MCF 10A (cell line): ENCODE data around the gene CD74. TPM values are rescaled to one million over a fixed set of nuclear protein-coding genes. Genes with fewer than 3 reads are reported as not detected.

Experiments used
- BruUV-seq: library from RNA; stranded (reverse); fragments of 400-500 nt; replicated peaks from 2 replicates; lab custom pipeline; 2021; lab: Mats Ljungman, UMichigan
- CTCF ChIA-PET: fragments of 300-600 bp; sonication (Branson Sonifier 250); formaldehyde crosslinking; extraction: SDS; loops from one replicate; lab custom pipeline; 2021; ENCODE audit warnings: antibody characterized with exemption, inconsistent platforms; lab: Yijun Ruan, JAX
- POLR2A ChIA-PET: fragments of 300-600, 350-650 bp; sonication (Branson Sonifier 250); formaldehyde crosslinking; extraction: SDS; loops from one replicate; lab custom pipeline; 2020; ENCODE audit warnings: antibody characterized with exemption, inconsistent platforms; lab: Yijun Ruan, JAX
- DNase-seq: peaks from one replicate; pipeline ENCODE4 v3.0.0-alpha.2; 2018; ENCODE audit not compliant: unreplicated experiment
- H3K27ac Mint-ChIP-seq: one replicate; pipeline ENCODE4 v1.8.0; 2022; ENCODE audit warnings: mild to moderate bottlenecking, low read depth, mixed read lengths; ENCODE audit not compliant: unreplicated experiment
- H3K27me3 Mint-ChIP-seq: one replicate; pipeline ENCODE4 v1.8.0; 2022; ENCODE audit warnings: mixed read lengths; ENCODE audit not compliant: insufficient read depth, unreplicated experiment
- H3K36me3 Mint-ChIP-seq: one replicate; pipeline ENCODE4 v1.8.0; 2022; ENCODE audit warnings: mild to moderate bottlenecking, moderate library complexity, mixed read lengths; ENCODE audit not compliant: insufficient read depth, unreplicated experiment
- H3K4me1 Mint-ChIP-seq: one replicate; pipeline ENCODE4 v1.8.0; 2022; ENCODE audit warnings: mixed read lengths; ENCODE audit not compliant: insufficient read depth, unreplicated experiment
- H3K4me3 Mint-ChIP-seq: one replicate; pipeline ENCODE4 v1.8.0; 2022; ENCODE audit warnings: mild to moderate bottlenecking, moderate library complexity, mixed read lengths; ENCODE audit not compliant: unreplicated experiment
- H3K9me3 Mint-ChIP-seq: one replicate; pipeline ENCODE4 v1.8.0; 2022; ENCODE audit warnings: mixed read lengths; ENCODE audit not compliant: unreplicated experiment
- intact Hi-C: fragments of 100-400 bp; cut with micrococcal nuclease; formaldehyde crosslinking; loops from 2 replicates; pipeline ENCODE4 v1.14.1; 2022
- total RNA-seq: library from RNA; stranded (reverse); gene quantifications from 2 replicates; pipeline ENCODE4 v1.2.3, GENCODE V29; 2022
- TF ChIP-seq, protein P1 (sequence below): fragments of 200-600 bp; IDR thresholded peaks from one replicate; pipeline ENCODE4 v1.8.0; 2022; ENCODE audit warnings: antibody characterized with exemption, mild to moderate bottlenecking; ENCODE audit not compliant: unreplicated experiment

CD74 gene
- total RNA-seq, 1 experiment from 2014 or later = not detected

DNA sequence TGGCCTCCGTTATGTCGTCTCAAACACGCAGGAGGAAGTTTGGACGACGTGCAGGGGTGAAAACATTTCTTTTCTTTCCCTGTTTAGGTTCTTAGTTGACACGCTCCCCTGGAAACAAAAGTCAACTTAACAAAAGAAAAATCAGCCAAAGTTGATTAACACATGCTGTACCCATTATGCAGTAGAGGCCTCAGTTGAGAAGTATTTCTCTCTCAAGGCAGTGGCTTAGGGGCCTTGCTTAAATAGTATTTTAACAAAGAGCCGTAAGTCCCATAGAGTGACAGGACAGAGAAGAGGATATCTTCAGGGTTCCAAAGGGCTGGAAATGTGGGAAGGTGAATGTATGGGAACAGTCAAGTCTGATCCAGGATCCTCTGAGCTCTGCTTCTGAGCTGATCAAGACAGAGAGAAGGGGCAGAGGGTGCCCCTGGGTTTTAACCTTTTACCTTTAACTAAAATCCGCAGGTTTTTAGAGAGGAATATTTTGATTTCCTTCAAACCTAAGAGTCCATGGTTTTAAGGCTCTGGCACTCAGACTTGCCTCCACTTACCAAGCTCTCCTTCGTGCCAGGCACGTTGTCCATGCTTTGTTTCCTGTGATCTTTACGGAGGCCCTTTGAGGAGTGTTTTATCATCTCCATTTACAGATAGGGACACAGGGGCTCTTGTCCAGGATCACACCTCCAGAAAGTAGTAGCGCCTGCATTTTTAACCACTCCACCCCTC lies 629 bp upstream of the CD74 start:
- Mint-ChIP-seq H3K4me3 (no peak overlapping the region), H3K27me3 (no peaks in the 10 kb centered on the region), H3K4me1 (peaks cover 9% of the 10 kb centered on the region), H3K27ac (no peak overlapping the region), H3K9me3 (no peaks in the 10 kb centered on the region), H3K36me3 (no peaks in the 10 kb centered on the region)
- TF ChIP-seq, protein P1, sequence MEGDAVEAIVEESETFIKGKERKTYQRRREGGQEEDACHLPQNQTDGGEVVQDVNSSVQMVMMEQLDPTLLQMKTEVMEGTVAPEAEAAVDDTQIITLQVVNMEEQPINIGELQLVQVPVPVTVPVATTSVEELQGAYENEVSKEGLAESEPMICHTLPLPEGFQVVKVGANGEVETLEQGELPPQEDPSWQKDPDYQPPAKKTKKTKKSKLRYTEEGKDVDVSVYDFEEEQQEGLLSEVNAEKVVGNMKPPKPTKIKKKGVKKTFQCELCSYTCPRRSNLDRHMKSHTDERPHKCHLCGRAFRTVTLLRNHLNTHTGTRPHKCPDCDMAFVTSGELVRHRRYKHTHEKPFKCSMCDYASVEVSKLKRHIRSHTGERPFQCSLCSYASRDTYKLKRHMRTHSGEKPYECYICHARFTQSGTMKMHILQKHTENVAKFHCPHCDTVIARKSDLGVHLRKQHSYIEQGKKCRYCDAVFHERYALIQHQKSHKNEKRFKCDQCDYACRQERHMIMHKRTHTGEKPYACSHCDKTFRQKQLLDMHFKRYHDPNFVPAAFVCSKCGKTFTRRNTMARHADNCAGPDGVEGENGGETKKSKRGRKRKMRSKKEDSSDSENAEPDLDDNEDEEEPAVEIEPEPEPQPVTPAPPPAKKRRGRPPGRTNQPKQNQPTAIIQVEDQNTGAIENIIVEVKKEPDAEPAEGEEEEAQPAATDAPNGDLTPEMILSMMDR = no peak
- BruUV-seq = no TSS peak
- POLR2A ChIA-PET = interaction anchor here (0.6 to 0.8 kb wide), 2 partner anchors 8 to 56 kb away, joined by 3 read pairs; partner anchors contain the start of gene TCOF1
- intact Hi-C loops = no loop called here
- CTCF ChIA-PET = interaction anchor here (0.6 to 0.8 kb wide), 3 partner anchors 8 to 47 kb away, joined by 3 read pairs; no protein-coding TSS in a partner anchor
- no peak for DNase-seq

DNA sequence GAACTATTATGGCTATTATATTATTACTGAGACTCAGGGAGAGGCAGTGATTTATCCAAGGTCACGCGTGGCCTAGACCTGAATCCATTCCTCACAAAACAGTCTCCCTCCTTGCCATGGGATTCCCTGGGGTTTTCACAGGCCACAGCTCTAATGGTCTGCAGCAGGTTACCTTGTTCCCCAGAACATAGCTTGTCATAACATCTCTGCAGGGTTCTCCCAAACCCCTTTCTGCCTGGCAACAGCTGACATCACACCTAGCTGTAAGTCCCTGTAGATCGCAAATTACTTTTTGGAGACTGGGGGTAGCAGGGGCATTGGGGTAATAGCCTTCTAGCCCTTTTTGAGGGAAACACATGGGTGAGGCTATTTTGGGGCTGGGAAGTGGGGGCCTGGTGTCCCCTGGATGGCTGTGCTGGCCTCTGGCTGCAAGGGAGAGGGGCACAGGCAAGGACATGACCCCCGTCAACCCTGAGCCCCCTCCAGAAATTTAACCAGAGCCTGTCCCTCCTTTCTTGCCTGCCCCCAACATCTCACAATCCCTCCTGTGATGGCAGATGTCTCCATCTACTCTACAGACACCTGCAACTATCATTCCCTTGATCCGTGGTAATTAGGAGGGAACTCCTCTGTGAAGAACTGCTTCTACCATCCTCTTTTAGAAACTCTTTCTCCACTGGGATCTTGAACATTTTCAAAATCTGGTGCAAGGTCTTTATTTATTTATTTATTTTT lies 1.3 kb downstream of the CD74 start:
- TF ChIP-seq, protein P1 = no peak
- peaks cover 9% of the 10 kb centered on the region for H3K4me1 Mint-ChIP-seq
- H3K36me3 Mint-ChIP-seq = no peaks in the 10 kb centered on the region
- intact Hi-C loops = no loop called here
- CTCF ChIA-PET = interaction anchor here (0.6 to 1.8 kb wide), 4 partner anchors 11 to 74 kb away, joined by 3 to 7 read pairs (median 4); no protein-coding TSS in a partner anchor
- H3K27me3 Mint-ChIP-seq = no peaks in the 10 kb centered on the region
- BruUV-seq = no TSS peak
- H3K9me3 Mint-ChIP-seq = no peaks in the 10 kb centered on the region
- no peak overlapping the region for H3K4me3 Mint-ChIP-seq
- POLR2A ChIA-PET = interaction anchor here (1.0 to 1.5 kb wide), 4 partner anchors 10 to 77 kb away, joined by 3 to 6 read pairs (median 3); partner anchors contain the start of gene RPS14
- H3K27ac Mint-ChIP-seq = no peak overlapping the region
- DNase-seq = no peak

- TF ChIP-seq, protein P1 = no peak
- intact Hi-C loops = no loop called here
- no TSS peak for BruUV-seq
- H3K9me3 Mint-ChIP-seq = no peaks in the 10 kb centered on the region
- DNase-seq = peak; percentile 84
- H3K27me3 Mint-ChIP-seq = no peaks in the 10 kb centered on the region
- no peaks in the 10 kb centered on the region for H3K36me3 Mint-ChIP-seq
- no peak overlapping the region for H3K27ac Mint-ChIP-seq
- CTCF ChIA-PET = interaction anchor here (0.7 to 1.8 kb wide), 7 partner anchors 10 to 74 kb away, joined by 3 to 10 read pairs (median 3); no protein-coding TSS in a partner anchor
- POLR2A ChIA-PET = interaction anchor here (1.0 to 1.5 kb wide), 3 partner anchors 9 to 39 kb away, joined by 3 to 6 read pairs (median 3); partner anchors contain the start of gene RPS14
- peaks cover 9% of the 10 kb centered on the region for H3K4me1 Mint-ChIP-seq
- no peak overlapping the region for H3K4me3 Mint-ChIP-seq
Measured at GRCh38 chr5:150410524-150411244, 2.0 kb downstream of the CD74 start.
